ENCODE data around the gene DPP9.
"Not testable (repeated sequence)": the region's sequence is repeated elsewhere in the genome, so short reads cannot be mapped to it uniquely, and the experiment has no call there.

The DPP9 gene

DNA sequence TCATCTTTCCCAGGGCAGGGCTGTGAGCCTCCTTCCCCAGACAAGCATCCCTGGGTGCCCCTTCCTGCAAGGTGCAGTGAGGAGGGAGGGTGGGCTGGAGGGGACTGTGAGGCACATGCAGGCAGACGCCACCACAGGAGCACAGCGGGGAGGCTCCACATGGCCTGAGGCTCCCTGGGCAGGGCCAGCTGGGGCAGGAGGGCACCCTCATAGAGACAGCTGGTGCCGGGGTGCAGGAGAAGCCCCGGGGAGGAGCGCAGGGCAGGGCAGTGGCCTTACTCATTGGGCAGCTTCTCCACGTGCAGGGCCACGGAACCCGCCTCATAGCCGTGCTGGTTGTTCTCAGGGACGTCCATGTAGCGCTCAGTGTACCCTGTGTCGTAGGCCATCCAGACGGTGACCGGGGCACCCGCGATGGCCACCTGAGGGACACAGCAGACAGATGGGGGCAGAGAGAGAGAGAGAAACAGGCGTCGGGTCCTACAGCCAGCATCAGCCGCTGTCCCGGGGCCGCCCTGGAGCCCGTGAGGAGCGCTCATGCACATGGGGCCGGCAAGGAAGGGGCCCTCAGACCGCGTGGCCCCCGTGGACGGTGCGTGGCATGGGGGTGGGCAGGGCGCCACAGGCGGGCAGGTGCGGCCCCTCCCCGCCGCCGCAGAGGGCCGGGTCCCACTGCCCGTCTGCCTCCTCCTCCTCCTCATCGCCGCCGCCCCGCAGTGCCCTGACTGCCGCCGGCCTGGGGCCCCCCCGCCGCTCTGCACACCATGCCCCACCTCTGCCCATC is 41.0 kb downstream of the DPP9 start:
- Histone ChIP-seq H3K9ac (no peak overlapping the region), H3K27ac (no peak overlapping the region), H3K27me3 (no peaks in the 10 kb centered on the region), H4K20me1 (peaks cover 0 to 65% (median 10%) of the 10 kb centered on the region in 11 experiments; a peak in 12 of 22 replicates), H3K4me2 (no peak overlapping the region), H3K9me3 (replicated peaks in 1 of 11) (no peaks in the 10 kb centered on the region), H3K4me3 (no peak overlapping the region), H3K4me1 (peaks cover 10 to 14% (median 13%) of the 10 kb centered on the region in 10 experiments), H3K36me3 (peaks cover 64 to 97% (median 94%) of the 10 kb centered on the region in 11 experiments)
- no peak for TF ChIP-seq Cebpa-rat (IDR thresholded peaks at IDR 0.05)

DNA sequence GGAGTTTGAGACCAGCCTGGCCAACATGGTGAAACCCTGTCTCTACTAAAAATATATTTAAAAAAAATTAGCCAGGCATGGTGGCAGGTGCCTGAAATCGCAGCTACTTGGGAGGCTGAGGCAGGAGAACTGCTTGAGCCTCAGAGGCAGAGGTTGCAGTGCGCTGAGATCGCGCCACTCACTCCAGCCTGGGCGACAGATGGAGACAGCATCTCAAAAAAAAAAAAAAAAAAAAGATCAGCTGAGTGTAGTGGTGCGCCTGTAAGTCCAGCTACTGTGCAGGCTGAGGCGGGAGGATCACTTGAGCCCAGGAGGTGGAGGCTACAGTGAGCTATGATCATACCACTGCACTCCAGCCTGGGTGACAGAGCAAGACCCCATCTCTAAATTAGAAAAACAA is 43.6 kb downstream of the DPP9 start:
- Histone ChIP-seq H3K36me3 (peaks cover 72 to 96% (median 91%) of the 10 kb centered on the region in 11 experiments), H4K20me1 (peaks cover 0 to 67% (median 0%) of the 10 kb centered on the region in 11 experiments; a peak in 10 of 22 replicates)
- not testable (repeated sequence) for H3K9me3 ChIP-seq (replicated peaks in 1 of 11); H3K4me1 ChIP-seq; H3K27me3 ChIP-seq; H3K9ac ChIP-seq; H3K4me2 ChIP-seq; H3K27ac ChIP-seq; H3K4me3 ChIP-seq

DNA sequence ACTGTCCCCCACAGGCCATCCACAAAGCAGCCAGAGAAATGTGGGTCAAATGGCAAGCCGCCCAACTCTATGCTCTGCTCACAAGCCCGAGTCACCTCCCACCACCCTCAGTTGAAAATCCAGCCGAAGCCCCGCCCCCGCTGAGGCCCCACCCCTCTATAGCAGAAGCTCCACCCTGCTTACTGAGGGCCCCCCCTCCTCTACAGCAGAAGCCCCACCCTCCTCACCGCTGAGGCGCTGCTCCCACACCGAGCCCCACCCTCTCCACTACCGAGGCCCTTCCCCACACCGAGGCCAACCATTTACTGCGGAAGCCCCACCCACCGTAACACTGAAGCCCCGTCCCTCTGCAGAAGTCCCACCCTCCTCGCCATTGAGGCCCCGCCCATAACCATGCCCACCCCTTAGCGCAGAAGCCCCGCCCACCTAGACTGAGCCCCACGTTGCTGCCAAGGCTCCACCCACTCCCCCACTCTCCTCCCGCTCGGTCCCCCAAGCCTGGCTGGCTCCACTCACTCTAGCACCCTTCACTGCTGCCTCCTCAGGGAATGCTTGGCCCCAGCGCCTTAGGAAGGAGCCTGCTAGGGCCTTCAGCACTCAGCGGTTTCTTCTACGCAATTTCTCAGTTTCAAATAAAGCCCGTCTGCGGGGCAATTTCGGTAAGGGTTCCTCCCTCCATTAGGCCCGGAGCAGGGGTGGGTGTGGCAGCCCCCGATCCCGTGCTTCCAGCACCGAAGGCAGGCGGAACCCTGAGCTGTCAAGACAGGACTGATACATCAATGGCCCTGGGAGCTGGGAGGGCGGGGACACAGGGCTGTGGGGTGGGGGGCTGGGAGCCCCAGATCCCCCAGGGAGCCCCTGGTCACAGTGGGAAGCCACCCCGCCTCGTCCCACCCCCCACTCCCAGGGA is 44.5 kb downstream of the DPP9 start:
- H4K20me1 ChIP-seq = peaks cover 0 to 63% (median 0%) of the 10 kb centered on the region in 11 experiments; a peak in 10 of 22 replicates
- no peaks in the 10 kb centered on the region for H3K27me3 ChIP-seq
- no peak overlapping the region for H3K4me3 ChIP-seq
- H3K9ac ChIP-seq = no peak overlapping the region
- TF ChIP-seq Cebpa-rat (IDR thresholded peaks at IDR 0.05) = no peak
- no peaks in the 10 kb centered on the region for H3K9me3 ChIP-seq (replicated peaks in 1 of 11)
- no peak overlapping the region for H3K27ac ChIP-seq
- H3K36me3 ChIP-seq = peaks cover 70 to 95% (median 85%) of the 10 kb centered on the region in 11 experiments
- peaks cover 0 to 5% (median 0%) of the 10 kb centered on the region in 10 experiments; a peak in 1 of 20 replicates for H3K4me1 ChIP-seq
- no peak overlapping the region for H3K4me2 ChIP-seq

DNA sequence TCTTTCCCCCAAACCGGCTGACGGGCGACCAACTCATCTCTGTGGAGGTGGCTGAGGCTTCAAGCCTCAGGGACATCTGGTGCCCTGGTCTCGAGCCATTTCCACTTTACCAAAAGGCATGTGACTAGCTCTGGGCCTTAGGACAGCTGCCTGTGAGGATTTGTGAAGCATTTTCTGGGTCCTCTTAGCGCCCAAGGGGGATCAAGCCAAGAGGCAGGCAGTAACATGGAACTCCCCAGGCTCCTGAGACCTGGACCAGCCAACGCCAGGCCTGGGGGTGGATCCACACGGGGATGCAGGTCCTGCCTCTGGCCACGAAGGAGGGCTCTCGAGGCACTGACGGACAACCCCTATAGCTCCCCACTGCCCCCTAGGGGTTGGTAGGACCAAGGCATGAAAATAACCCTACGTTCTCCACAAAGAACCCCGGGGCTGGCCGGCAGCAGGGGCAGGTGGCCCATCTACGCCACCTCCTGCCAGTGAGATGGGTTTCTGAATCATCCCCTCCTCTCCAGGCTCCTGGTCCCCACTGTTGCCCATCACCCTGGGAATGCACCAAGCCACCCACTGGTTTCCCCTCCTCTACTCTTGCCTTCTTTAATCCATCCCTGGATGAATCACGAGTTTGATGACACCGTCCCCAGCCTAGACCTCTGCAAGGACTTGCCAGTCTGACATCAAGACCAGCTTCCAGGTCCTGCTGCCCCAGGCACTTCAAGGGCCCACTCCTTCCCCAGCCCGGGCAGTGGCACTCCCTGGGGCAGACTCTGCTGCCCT is 46.5 kb downstream of the DPP9 start:
- Histone ChIP-seq H3K36me3 (peaks cover 51 to 75% (median 65%) of the 10 kb centered on the region in 11 experiments), H4K20me1 (peaks cover 0 to 44% (median 0%) of the 10 kb centered on the region in 11 experiments; a peak in 10 of 22 replicates), H3K4me2 (no peak overlapping the region), H3K9me3 (replicated peaks in 1 of 11) (no peaks in the 10 kb centered on the region), H3K4me3 (no peak overlapping the region), H3K9ac (no peak overlapping the region), H3K27me3 (no peaks in the 10 kb centered on the region), H3K4me1 (peaks cover 0 to 5% (median 0%) of the 10 kb centered on the region in 10 experiments; a peak in 1 of 20 replicates), H3K27ac (no peak overlapping the region)
- no peak for TF ChIP-seq Cebpa-rat (IDR thresholded peaks at IDR 0.05)

GRCh38 chr19:4675346-4675745 is 48.3 kb downstream of the DPP9 start:
- Histone ChIP-seq H4K20me1 (peaks cover 0 to 42% (median 0%) of the 10 kb centered on the region in 11 experiments; a peak in 10 of 22 replicates), H3K27me3 (no peaks in the 10 kb centered on the region), H3K36me3 (peaks cover 36 to 57% (median 48%) of the 10 kb centered on the region in 11 experiments), H3K9ac (no peak overlapping the region), H3K27ac (no peak overlapping the region), H3K9me3 (replicated peaks in 1 of 11) (no peaks in the 10 kb centered on the region), H3K4me2 (no peak overlapping the region), H3K4me1 (peaks cover 0 to 11% (median 4%) of the 10 kb centered on the region in 10 experiments; a peak in 8 of 20 replicates), H3K4me3 (no peak overlapping the region)
- TF ChIP-seq Cebpa-rat (IDR thresholded peaks at IDR 0.05) = no peak

DNA sequence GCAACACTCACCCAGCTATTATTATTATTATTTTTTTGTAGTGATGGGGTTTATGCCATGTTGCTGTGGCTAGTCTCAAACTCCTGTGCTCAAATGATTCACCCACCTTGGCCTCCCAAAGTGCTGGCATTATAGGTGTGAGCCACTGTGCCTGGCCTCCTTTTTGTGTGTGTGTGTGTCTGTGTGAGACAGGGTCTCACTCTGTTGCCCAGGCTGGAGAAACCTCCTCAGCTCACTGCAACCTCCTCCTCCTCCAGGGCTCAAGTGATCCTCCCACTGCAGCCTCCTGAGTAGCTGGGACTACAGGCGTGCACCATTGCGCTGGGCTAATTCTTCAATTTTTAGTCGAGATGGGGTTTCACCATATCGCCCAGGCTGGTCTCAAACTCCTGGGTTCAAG is 49.9 kb downstream of the DPP9 start:
- Histone ChIP-seq H3K27ac (no peak overlapping the region), H3K4me2 (no peak overlapping the region), H3K4me3 (no peak overlapping the region), H3K4me1 (peaks cover 7 to 17% (median 12%) of the 10 kb centered on the region in 10 experiments), H3K9ac (no peak overlapping the region), H4K20me1 (peaks cover 0 to 34% (median 8%) of the 10 kb centered on the region in 11 experiments; a peak in 15 of 22 replicates), H3K9me3 (replicated peaks in 1 of 11) (no peaks in the 10 kb centered on the region), H3K36me3 (peaks cover 31 to 52% (median 40%) of the 10 kb centered on the region in 11 experiments), H3K27me3 (no peaks in the 10 kb centered on the region)
- no peak for TF ChIP-seq Cebpa-rat (IDR thresholded peaks at IDR 0.05)

GRCh38 chr19:4673216-4673615 is 50.4 kb downstream of the DPP9 start:
- H3K27me3 ChIP-seq = no peaks in the 10 kb centered on the region
- H3K4me3 ChIP-seq = no peak overlapping the region
- TF ChIP-seq Cebpa-rat (IDR thresholded peaks at IDR 0.05) = no peak
- no peaks in the 10 kb centered on the region for H3K9me3 ChIP-seq (replicated peaks in 1 of 11)
- H4K20me1 ChIP-seq = peaks cover 0 to 29% (median 9%) of the 10 kb centered on the region in 11 experiments; a peak in 15 of 22 replicates
- peaks cover 11 to 22% (median 15%) of the 10 kb centered on the region in 10 experiments for H3K4me1 ChIP-seq
- H3K4me2 ChIP-seq = no peak overlapping the region
- H3K9ac ChIP-seq = no peak overlapping the region
- no peak overlapping the region for H3K27ac ChIP-seq
- peaks cover 31 to 52% (median 40%) of the 10 kb centered on the region in 11 experiments for H3K36me3 ChIP-seq

- H3K27me3 ChIP-seq = no peaks in the 10 kb centered on the region
- peaks cover 27 to 52% (median 41%) of the 10 kb centered on the region in 11 experiments for H3K36me3 ChIP-seq
- H3K4me2 ChIP-seq = peak overlapping the region in 1 of 11 experiments; percentile 16; a peak in 1 of 22 replicates
- no peak overlapping the region for H3K27ac ChIP-seq
- peaks cover 12 to 39% (median 30%) of the 10 kb centered on the region in 10 experiments for H3K4me1 ChIP-seq
- H3K4me3 ChIP-seq = no peak overlapping the region
- no peak for TF ChIP-seq Cebpa-rat (IDR thresholded peaks at IDR 0.05)
- peaks cover 0 to 28% (median 7%) of the 10 kb centered on the region in 11 experiments; a peak in 11 of 22 replicates for H4K20me1 ChIP-seq
- no peak overlapping the region for H3K9ac ChIP-seq
- H3K9me3 ChIP-seq (replicated peaks in 1 of 11) = no peaks in the 10 kb centered on the region
Observed at GRCh38 chr19:4671185-4671851, 52.3 kb downstream of the DPP9 start.

All from BLaER1 treated with 17β-estradiol and CSF1 and Interleukin-3, amounts not matched to agents 10 nM and 100 nM (cell line).